ENCODE data around the gene FMN1. TPM values are rescaled to one million over a fixed set of nuclear protein-coding genes. Genes with fewer than 3 reads are reported as not detected.

Gene FMN1
- polyA plus RNA-seq, 3 donors, result 0.28 to 3.7 (median 0.34) TPM

DNA sequence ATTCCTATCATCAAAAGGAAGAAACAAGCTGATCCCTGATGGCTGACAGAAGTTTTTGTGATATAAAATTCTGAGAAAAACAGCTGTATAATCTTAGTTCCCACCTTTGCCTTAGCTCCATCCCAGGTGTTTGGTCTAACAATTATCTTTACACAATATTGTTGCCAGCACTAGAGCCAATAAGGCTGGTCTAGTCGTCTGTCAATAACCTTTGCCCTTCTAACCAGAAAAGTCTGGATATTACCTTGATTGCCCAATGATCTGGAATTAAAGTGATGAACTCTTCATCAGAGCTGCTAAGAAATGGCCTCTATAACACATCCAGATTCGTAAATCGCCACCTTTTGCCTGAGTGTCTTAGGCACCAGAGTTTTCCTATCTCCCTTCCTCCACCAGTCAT lies 98.4 kb downstream of the FMN1 start:
- H2AFZ ChIP-seq (ENCODE audit: insufficient read depth, low read depth, low read length, poor library complexity, severe bottlenecking), result no peak overlapping the region
- no peak overlapping the region for H3K4me2 ChIP-seq (replicated peaks; ENCODE audit: extremely low read depth, low read length, poor library complexity, severe bottlenecking)
- H3K27me3 ChIP-seq (ENCODE audit: control insufficient read depth in 2 of 2, insufficient read depth in 2 of 2, low read length in 2 of 2), result no peaks in the 10 kb centered on the region
- no peaks in the 10 kb centered on the region for H3K36me3 ChIP-seq (replicated peaks in 1 of 2; ENCODE audit: control insufficient read depth in 1 of 2, insufficient read depth in 2 of 2, low read length in 2 of 2)
- peaks cover 25 to 34% of the 10 kb centered on the region in 2 donors for H3K4me1 ChIP-seq (ENCODE audit: control insufficient read depth in 1 of 2, insufficient read depth in 2 of 2, low read length in 2 of 2)
- 100% methylated on average over 2 of the region's 3 CpGs for WGBS (ENCODE audit: insufficient coverage)
- H3K79me2 ChIP-seq (ENCODE audit: insufficient read depth, low read length), result peaks cover 7% of the 10 kb centered on the region
- Mint-ChIP-seq H3K36me3 (no peaks in the 10 kb centered on the region), H3K4me1 (peaks cover 43% of the 10 kb centered on the region), H3K27ac (peak overlapping the region in 2 of 7 donors; percentile 31 to 44), H3K9me3 (no peaks in the 10 kb centered on the region), H3K27me3 (ENCODE audit: low read depth in 3 of 3) (no peaks in the 10 kb centered on the region), H3K4me3 (no peak overlapping the region)
- no peak for DNase-seq
- no peaks in the 10 kb centered on the region for H4K20me1 ChIP-seq (ENCODE audit: insufficient read depth, low read length)
- TF ChIP-seq, protein P1, sequence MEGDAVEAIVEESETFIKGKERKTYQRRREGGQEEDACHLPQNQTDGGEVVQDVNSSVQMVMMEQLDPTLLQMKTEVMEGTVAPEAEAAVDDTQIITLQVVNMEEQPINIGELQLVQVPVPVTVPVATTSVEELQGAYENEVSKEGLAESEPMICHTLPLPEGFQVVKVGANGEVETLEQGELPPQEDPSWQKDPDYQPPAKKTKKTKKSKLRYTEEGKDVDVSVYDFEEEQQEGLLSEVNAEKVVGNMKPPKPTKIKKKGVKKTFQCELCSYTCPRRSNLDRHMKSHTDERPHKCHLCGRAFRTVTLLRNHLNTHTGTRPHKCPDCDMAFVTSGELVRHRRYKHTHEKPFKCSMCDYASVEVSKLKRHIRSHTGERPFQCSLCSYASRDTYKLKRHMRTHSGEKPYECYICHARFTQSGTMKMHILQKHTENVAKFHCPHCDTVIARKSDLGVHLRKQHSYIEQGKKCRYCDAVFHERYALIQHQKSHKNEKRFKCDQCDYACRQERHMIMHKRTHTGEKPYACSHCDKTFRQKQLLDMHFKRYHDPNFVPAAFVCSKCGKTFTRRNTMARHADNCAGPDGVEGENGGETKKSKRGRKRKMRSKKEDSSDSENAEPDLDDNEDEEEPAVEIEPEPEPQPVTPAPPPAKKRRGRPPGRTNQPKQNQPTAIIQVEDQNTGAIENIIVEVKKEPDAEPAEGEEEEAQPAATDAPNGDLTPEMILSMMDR (IDR thresholded peaks at IDR 0.05), result no peak
- intact Hi-C loops (cut with micrococcal nuclease), result loop anchor here in 1 of 2 donors (10.0 kb wide), 2 partner anchors 129 to 609 kb away; no protein-coding TSS in a partner anchor
- no peaks in the 10 kb centered on the region for H3K9me3 ChIP-seq (replicated peaks in 1 of 2; ENCODE audit: control insufficient read depth in 1 of 2, insufficient read depth in 1 of 2, low read length in 2 of 2)
- no peak overlapping the region for H3K27ac ChIP-seq (ENCODE audit: low read depth in 1 of 2, low read length in 2 of 2)
- H3K4me3 ChIP-seq (replicated peaks in 1 of 3; ENCODE audit: low read depth in 2 of 3, low read length in 3 of 3), result no peak overlapping the region
- no peak overlapping the region for H3K9ac ChIP-seq (ENCODE audit: insufficient read depth, low read length, poor library complexity, severe bottlenecking)

DNA sequence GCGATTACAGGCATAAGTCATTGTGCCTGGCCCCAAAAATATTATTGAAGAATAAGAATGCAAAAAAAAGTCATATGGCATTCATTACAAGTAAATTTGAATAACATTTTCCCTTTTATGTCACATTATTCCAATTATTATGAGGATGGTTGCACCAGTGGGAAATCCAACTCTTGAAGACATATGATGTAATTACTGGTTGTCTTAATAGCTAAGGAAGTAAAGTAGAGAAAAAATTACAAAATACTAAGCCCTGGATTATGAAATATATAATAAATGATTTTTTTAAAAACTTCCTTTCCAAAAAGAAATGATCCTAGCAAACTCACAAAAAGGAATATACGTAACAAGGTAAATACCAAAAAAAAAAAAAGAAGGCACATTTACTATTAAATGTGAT lies 98.9 kb downstream of the FMN1 start:
- peaks cover 25 to 36% of the 10 kb centered on the region in 2 donors for H3K4me1 ChIP-seq (ENCODE audit: control insufficient read depth in 1 of 2, insufficient read depth in 2 of 2, low read length in 2 of 2)
- no peak overlapping the region for H3K9ac ChIP-seq (ENCODE audit: insufficient read depth, low read length, poor library complexity, severe bottlenecking)
- Mint-ChIP-seq H3K9me3 (no peaks in the 10 kb centered on the region), H3K4me1 (peaks cover 46% of the 10 kb centered on the region), H3K36me3 (no peaks in the 10 kb centered on the region), H3K27me3 (ENCODE audit: low read depth in 3 of 3) (no peaks in the 10 kb centered on the region), H3K4me3 (no peak overlapping the region), H3K27ac (no peak overlapping the region)
- H3K79me2 ChIP-seq (ENCODE audit: insufficient read depth, low read length), result peaks cover 7% of the 10 kb centered on the region
- no peaks in the 10 kb centered on the region for H3K9me3 ChIP-seq (replicated peaks in 1 of 2; ENCODE audit: control insufficient read depth in 1 of 2, insufficient read depth in 1 of 2, low read length in 2 of 2)
- H3K27ac ChIP-seq (ENCODE audit: low read depth in 1 of 2, low read length in 2 of 2), result no peak overlapping the region
- H3K36me3 ChIP-seq (replicated peaks in 1 of 2; ENCODE audit: control insufficient read depth in 1 of 2, insufficient read depth in 2 of 2, low read length in 2 of 2), result no peaks in the 10 kb centered on the region
- H3K4me2 ChIP-seq (replicated peaks; ENCODE audit: extremely low read depth, low read length, poor library complexity, severe bottlenecking), result no peak overlapping the region
- WGBS (ENCODE audit: insufficient coverage), result no CpG with 5 or more reads among the region's 2 CpGs
- H3K27me3 ChIP-seq (ENCODE audit: control insufficient read depth in 2 of 2, insufficient read depth in 2 of 2, low read length in 2 of 2), result no peaks in the 10 kb centered on the region
- no peak overlapping the region for H3K4me3 ChIP-seq (replicated peaks in 1 of 3; ENCODE audit: low read depth in 2 of 3, low read length in 3 of 3)
- intact Hi-C loops (cut with micrococcal nuclease), result loop anchor here in 1 of 2 donors (10.0 kb wide), 2 partner anchors 129 to 609 kb away; no protein-coding TSS in a partner anchor
- peak in 1 of 3 donors; percentile 20 for DNase-seq
- no peaks in the 10 kb centered on the region for H4K20me1 ChIP-seq (ENCODE audit: insufficient read depth, low read length)
- TF ChIP-seq, protein P1 (IDR thresholded peaks at IDR 0.05), result no peak
- no peak overlapping the region for H2AFZ ChIP-seq (ENCODE audit: insufficient read depth, low read depth, low read length, poor library complexity, severe bottlenecking)
